T-helper 1 cell (primary cell): ENCODE measurements around the gene COMMD10.
A peak's percentile ranks its signal among the peaks of the same experiment; 100 is the strongest.
"Not testable (repeated sequence)": the region's sequence is repeated elsewhere in the genome, so short reads cannot be mapped to it uniquely, and the experiment has no call there.

ENCODE experiments used
- DNase-seq, 5 donors: peaks; one replicate each; pipeline ENCODE4 v3.0.0-alpha.2; 2012 to 2020
- total RNA-seq, 4 donors: gene quantifications; one replicate each; lab custom pipeline; 2026; lab: John Stamatoyannopoulos, UW

Gene COMMD10
- 21.0 to 35.3 (median 26.9) reads per million in 4 donors for total RNA-seq

GRCh38 chr5:116084871-116085715 lies at the start of gene COMMD10:
Gene COMMD10, plus strand, starts transcription at chr5:116085025.
- DNase-seq, result peak; percentile 53 to 81 (median 72)

GRCh38 chr5:116035123-116035522 lies 49.7 kb upstream of the COMMD10 start:
- no peak for DNase-seq

GRCh38 chr5:116037236-116037822 lies 47.5 kb upstream of the COMMD10 start:
- no peak for DNase-seq

- no peak for DNase-seq
Observed at GRCh38 chr5:116038817-116039216, 46.0 kb upstream of the COMMD10 start.

GRCh38 chr5:116042375-116042774 lies 42.5 kb upstream of the COMMD10 start:
- no peak for DNase-seq

- no peak for DNase-seq
Observed at GRCh38 chr5:116044073-116044472, 40.8 kb upstream of the COMMD10 start.

GRCh38 chr5:116045821-116046220 lies 39.0 kb upstream of the COMMD10 start:
- DNase-seq, result no peak

GRCh38 chr5:116046261-116046660 lies 38.6 kb upstream of the COMMD10 start:
- DNase-seq, result no peak

GRCh38 chr5:116046823-116047222 lies 38.0 kb upstream of the COMMD10 start:
- DNase-seq, result no peak

- DNase-seq, result no peak
Observed at GRCh38 chr5:116058346-116058936, 26.4 kb upstream of the COMMD10 start.

GRCh38 chr5:116062352-116062751 lies 22.5 kb upstream of the COMMD10 start:
- DNase-seq, result no peak

- DNase-seq, result no peak
Observed at GRCh38 chr5:116063950-116064349, 20.9 kb upstream of the COMMD10 start.

- peak in 2 of 5 donors; percentile 28 to 29 for DNase-seq
Observed at GRCh38 chr5:116068028-116068632, 16.7 kb upstream of the COMMD10 start.

GRCh38 chr5:116071211-116071610 lies 13.6 kb upstream of the COMMD10 start:
- DNase-seq, result no peak

- DNase-seq, result no peak
Observed at GRCh38 chr5:116075191-116075831, 9.5 kb upstream of the COMMD10 start.

GRCh38 chr5:116076496-116076895 lies 8.3 kb upstream of the COMMD10 start:
- no peak for DNase-seq

- DNase-seq, result no peak
Observed at GRCh38 chr5:116078199-116078598, 6.6 kb upstream of the COMMD10 start.

GRCh38 chr5:116084287-116084691 lies 536 bp upstream of the COMMD10 start:
- DNase-seq, result peak in 2 of 5 donors; percentile 4 to 44

GRCh38 chr5:116086309-116086708 lies 1.5 kb downstream of the COMMD10 start:
- DNase-seq, result not testable (repeated sequence)

GRCh38 chr5:116088062-116088461 lies 3.2 kb downstream of the COMMD10 start:
- no peak for DNase-seq

- no peak for DNase-seq
Observed at GRCh38 chr5:116090302-116090701, 5.5 kb downstream of the COMMD10 start.

- DNase-seq, result no peak
Observed at GRCh38 chr5:116091416-116091815, 6.6 kb downstream of the COMMD10 start.

GRCh38 chr5:116097301-116097700 lies 12.5 kb downstream of the COMMD10 start:
- no peak for DNase-seq
